ENCODE data around the gene ATG4D. TPM values are rescaled to one million over a fixed set of nuclear protein-coding genes. Genes with fewer than 3 reads are reported as not detected.
A peak's percentile ranks its signal among the peaks of the same experiment; 100 is the strongest.

ATG4D gene
- total RNA-seq: 10 to 100 TPM; 18.4 to 35.6 (median 24.9) TPM

GRCh38 chr19:10543420-10544241 is at the start of gene ATG4D:
Gene ATG4D (plus strand): TSS chr19:10543904. CDS start chr19:10544091, 187 bp downstream.
- ATAC-seq: peak; percentile 92
- Histone ChIP-seq H3K4me3 (peak within 1 kb of the TSS; percentile 86 to 98), H3K27me3 (peaks cover 10% of the 10 kb centered on the region), H3K9me3 (no peaks in the 10 kb centered on the region), H3K36me3 (peaks cover 0 to 27% of the 10 kb centered on the region in 2 donors), H3K4me1 (peaks cover 0 to 28% (median 8%) of the 10 kb centered on the region in 3 donors), H3K27ac (peak within 1 kb of the TSS; percentile 79 to 92 (median 86))
- TF ChIP-seq POLR2A (IDR thresholded peaks at IDR 0.05) (peak; percentile 75 to 91), CTCF (IDR thresholded peaks at IDR 0.05) (peak in 1 of 4 experiments; percentile 25), POLR2AphosphoS5 (IDR thresholded peaks at IDR 0.05) (peak; percentile 86), EP300 (IDR thresholded peaks at IDR 0.05) (no peak)
- 38% methylated on average over 1 of the region's 79 CpGs; no CpG with 5 or more reads in 1 of the 2 donors for WGBS, 2 donors (ENCODE audit: low coverage in 1 of 2)

- no peaks in the 10 kb centered on the region for H3K9me3 ChIP-seq
- no peak for ATAC-seq
Observed at GRCh38 chr19:10497371-10497770, 46.3 kb upstream of the ATG4D start.

GRCh38 chr19:10499550-10500246 is 44.0 kb upstream of the ATG4D start:
- H3K4me3 ChIP-seq: no peak overlapping the region
- ATAC-seq: no peak
- H3K4me1 ChIP-seq: peaks cover 0 to 67% (median 13%) of the 10 kb centered on the region in 3 donors
- TF ChIP-seq POLR2AphosphoS5 (IDR thresholded peaks at IDR 0.05) (no peak), EP300 (IDR thresholded peaks at IDR 0.05) (no peak), POLR2A (IDR thresholded peaks at IDR 0.05) (no peak), CTCF (IDR thresholded peaks at IDR 0.05) (no peak)
- no peak overlapping the region for H3K27ac ChIP-seq
- WGBS, 2 donors (ENCODE audit: low coverage in 1 of 2): 53 to 65% methylated on average over 3 of the region's 24 CpGs
- H3K27me3 ChIP-seq: no peaks in the 10 kb centered on the region
- H3K36me3 ChIP-seq: peaks cover 0 to 51% of the 10 kb centered on the region in 2 donors
- H3K9me3 ChIP-seq: no peaks in the 10 kb centered on the region

More at GRCh38 chr19:10497371-10497770, 46.3 kb upstream of the ATG4D start:
- Histone ChIP-seq H3K36me3 (peaks cover 0 to 73% of the 10 kb centered on the region in 2 donors), H3K4me3 (no peak overlapping the region), H3K4me1 (peaks cover 0 to 65% (median 13%) of the 10 kb centered on the region in 3 donors), H3K27me3 (no peaks in the 10 kb centered on the region), H3K27ac (no peak overlapping the region)
- WGBS, 2 donors (ENCODE audit: low coverage in 1 of 2): 90 to 100% methylated on average over 2 to 4 of the region's 4 CpGs
- TF ChIP-seq EP300 (IDR thresholded peaks at IDR 0.05) (no peak), POLR2AphosphoS5 (IDR thresholded peaks at IDR 0.05) (no peak), POLR2A (IDR thresholded peaks at IDR 0.05) (no peak), CTCF (IDR thresholded peaks at IDR 0.05) (no peak)

GRCh38 chr19:10500247-10500592 is 43.5 kb upstream of the ATG4D start:
- Histone ChIP-seq H3K4me3 (no peak overlapping the region), H3K4me1 (peaks cover 0 to 67% (median 13%) of the 10 kb centered on the region in 3 donors), H3K27me3 (no peaks in the 10 kb centered on the region), H3K9me3 (no peaks in the 10 kb centered on the region), H3K36me3 (peaks cover 0 to 46% of the 10 kb centered on the region in 2 donors), H3K27ac (no peak overlapping the region)
- 100% methylated on average over 1 to 2 of the region's 2 CpGs for WGBS, 2 donors (ENCODE audit: low coverage in 1 of 2)
- no peak for TF ChIP-seq CTCF (IDR thresholded peaks at IDR 0.05)
- no peak for TF ChIP-seq POLR2AphosphoS5 (IDR thresholded peaks at IDR 0.05)
- TF ChIP-seq EP300 (IDR thresholded peaks at IDR 0.05): no peak
- no peak for TF ChIP-seq POLR2A (IDR thresholded peaks at IDR 0.05)
- no peak for ATAC-seq

Data from gastroesophageal sphincter (tissue), 4 donors.